ENCODE measurements around the gene ASAH2. TPM values are rescaled to one million over a fixed set of nuclear protein-coding genes. Genes with fewer than 3 reads are reported as not detected.

ASAH2 gene
- total and polyA plus RNA-seq, 11 donors = 0.25 to 2.9 (median 1.00) TPM

DNA sequence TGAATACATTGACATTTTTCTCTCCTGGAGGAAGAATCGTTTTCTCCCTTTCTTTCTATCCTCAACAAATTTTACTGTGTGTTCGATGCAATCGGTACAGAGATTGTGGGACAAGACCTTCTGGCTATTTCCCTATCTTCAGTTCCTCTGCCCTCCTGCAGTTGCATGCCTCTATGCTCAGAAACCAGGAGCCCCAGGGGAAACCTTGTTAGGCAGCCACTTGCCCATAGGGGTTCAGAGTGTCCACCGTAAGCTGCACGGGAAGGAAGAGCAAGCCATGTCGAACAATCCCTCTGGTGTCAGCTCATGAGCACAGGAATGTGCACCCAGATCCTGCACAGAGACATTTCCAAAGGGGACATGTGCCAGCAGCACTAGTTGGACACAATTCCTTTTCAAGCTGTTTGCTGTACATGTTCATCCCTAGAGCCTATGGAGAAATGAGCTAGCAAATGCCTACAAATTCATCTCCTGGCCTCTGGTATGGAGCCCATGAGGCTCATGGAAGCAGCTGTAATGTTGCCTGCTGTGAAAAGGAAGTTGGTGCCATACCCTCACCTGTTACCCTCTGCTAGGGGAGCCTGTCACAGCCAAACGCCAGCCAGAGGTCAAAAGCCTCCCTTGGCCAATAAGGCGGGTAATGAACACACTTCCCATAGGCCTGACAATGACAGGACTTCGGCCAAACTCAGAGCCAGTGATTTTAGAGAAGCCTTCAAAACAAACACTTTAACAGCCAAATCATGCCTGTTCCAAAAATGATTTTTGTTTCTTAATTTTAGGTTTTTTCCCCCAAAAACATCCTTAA is 35.9 kb upstream of the ASAH2 start:
- Histone ChIP-seq H3K4me1 (peaks cover 0 to 11% (median 0%) of the 10 kb centered on the region in 12 donors), H3K27me3 (no peaks in the 10 kb centered on the region), H3K36me3 (no peaks in the 10 kb centered on the region), H3K9me3 (no peaks in the 10 kb centered on the region), H3K27ac (no peak overlapping the region), H3K4me3 (no peak overlapping the region)
- intact Hi-C loops (cut with DNase I) = loop anchor here in 2 of 10 donors (10.0 kb wide), 2 partner anchors 338 to 348 kb away; partner anchors contain the start of gene SGMS1 (in 1 of the 2)
- 65 to 77% (median 74%) methylated on average over 9 of the region's 9 CpGs for WGBS, 4 donors
- DNase-seq (no peak), ATAC-seq (no peak)
- no peak for TF ChIP-seq POLR2A (IDR thresholded peaks at IDR 0.05)
- TF ChIP-seq, protein P1, sequence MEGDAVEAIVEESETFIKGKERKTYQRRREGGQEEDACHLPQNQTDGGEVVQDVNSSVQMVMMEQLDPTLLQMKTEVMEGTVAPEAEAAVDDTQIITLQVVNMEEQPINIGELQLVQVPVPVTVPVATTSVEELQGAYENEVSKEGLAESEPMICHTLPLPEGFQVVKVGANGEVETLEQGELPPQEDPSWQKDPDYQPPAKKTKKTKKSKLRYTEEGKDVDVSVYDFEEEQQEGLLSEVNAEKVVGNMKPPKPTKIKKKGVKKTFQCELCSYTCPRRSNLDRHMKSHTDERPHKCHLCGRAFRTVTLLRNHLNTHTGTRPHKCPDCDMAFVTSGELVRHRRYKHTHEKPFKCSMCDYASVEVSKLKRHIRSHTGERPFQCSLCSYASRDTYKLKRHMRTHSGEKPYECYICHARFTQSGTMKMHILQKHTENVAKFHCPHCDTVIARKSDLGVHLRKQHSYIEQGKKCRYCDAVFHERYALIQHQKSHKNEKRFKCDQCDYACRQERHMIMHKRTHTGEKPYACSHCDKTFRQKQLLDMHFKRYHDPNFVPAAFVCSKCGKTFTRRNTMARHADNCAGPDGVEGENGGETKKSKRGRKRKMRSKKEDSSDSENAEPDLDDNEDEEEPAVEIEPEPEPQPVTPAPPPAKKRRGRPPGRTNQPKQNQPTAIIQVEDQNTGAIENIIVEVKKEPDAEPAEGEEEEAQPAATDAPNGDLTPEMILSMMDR (IDR thresholded peaks at IDR 0.05) = no peak

DNA sequence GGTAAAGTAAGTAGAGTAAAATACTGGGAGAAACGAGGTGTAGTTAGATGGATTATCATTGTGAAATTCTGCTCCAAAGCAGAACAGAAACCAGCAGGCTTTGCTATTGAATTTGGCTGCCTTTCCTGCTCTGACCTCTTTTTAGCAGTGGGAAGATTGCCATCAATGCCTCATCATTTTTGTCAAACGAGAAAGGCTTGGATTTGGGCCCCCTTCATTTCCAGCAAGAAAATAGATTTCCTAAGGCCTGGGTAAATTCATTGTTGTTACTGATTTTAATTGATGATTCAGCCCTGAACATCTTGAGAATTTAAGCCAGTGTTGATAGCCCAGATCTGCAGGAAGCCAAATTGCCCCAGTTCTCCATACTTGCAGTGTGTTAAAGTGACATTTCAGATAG is 35.2 kb upstream of the ASAH2 start:
- H3K9me3 ChIP-seq = no peaks in the 10 kb centered on the region
- intact Hi-C loops (cut with DNase I) = loop anchor here in 2 of 10 donors (10.0 kb wide), 2 partner anchors 338 to 348 kb away; partner anchors contain the start of gene SGMS1 (in 1 of the 2)

DNA sequence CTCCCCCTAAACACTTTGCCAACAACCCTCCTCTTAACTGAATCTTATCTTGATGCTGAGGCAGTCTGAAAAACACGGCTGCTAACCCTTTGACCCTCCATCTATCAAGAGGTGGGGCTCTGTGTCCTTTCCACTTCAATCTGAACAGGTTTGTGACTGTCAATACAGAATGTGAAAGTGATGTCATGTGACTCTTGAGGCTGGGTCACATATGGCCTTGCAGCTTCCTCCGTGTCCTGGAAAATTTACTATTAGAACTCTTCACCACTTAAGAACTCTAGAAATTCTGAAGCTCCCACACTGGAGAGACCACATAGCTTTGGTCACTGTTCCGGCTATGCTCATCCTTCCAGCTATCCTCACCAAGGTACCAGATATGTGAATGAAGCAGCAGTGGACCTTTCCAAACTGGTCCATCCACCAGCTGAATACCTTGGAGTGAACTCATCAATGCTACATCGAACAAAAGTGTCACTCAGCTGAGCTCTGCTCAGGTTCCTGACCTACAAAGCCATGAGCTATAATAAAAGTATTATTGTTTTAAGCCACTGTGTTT is 30.7 kb upstream of the ASAH2 start:
- H3K9me3 ChIP-seq = no peaks in the 10 kb centered on the region
- H3K36me3 ChIP-seq = no peaks in the 10 kb centered on the region
- 75 to 79% (median 78%) methylated on average over 4 of the region's 4 CpGs for whole genome bisulfite sequencing, 4 donors
- H3K4me1 ChIP-seq = peaks cover 0 to 11% (median 0%) of the 10 kb centered on the region in 12 donors
- H3K4me3 ChIP-seq = no peak overlapping the region
- DNase-seq = no peak
- TF ChIP-seq POLR2A (IDR thresholded peaks at IDR 0.05) = no peak
- TF ChIP-seq, protein P1 (IDR thresholded peaks at IDR 0.05) = no peak
- intact Hi-C loops (cut with DNase I) = loop anchor here in 2 of 10 donors (10.0 kb wide), 2 partner anchors 343 to 353 kb away; partner anchors contain the start of gene SGMS1 (in 1 of the 2)
- ATAC-seq = no peak
- H3K27ac ChIP-seq = no peak overlapping the region
- H3K27me3 ChIP-seq = peaks cover 0 to 5% (median 0%) of the 10 kb centered on the region in 9 donors

More for the DNA sequence above, 35.2 kb upstream of the ASAH2 start:
- Histone ChIP-seq H3K36me3 (no peaks in the 10 kb centered on the region), H3K27ac (no peak overlapping the region), H3K4me3 (no peak overlapping the region), H3K4me1 (peaks cover 0 to 11% (median 0%) of the 10 kb centered on the region in 12 donors), H3K27me3 (no peaks in the 10 kb centered on the region)
- no peak for DNase-seq
- 17 to 49% (median 32%) methylated on average over 2 of the region's 2 CpGs for WGBS, 4 donors
- ATAC-seq = no peak
- TF ChIP-seq, protein P1 (IDR thresholded peaks at IDR 0.05) = no peak
- TF ChIP-seq POLR2A (IDR thresholded peaks at IDR 0.05) = no peak

Measured in heart left ventricle (tissue), 16 donors.